HG02852 (cell line): ENCODE results near the gene RNF183.
"Not testable (repeated sequence)": the region's sequence is repeated elsewhere in the genome, so short reads cannot be mapped to it uniquely, and the experiment has no call there.

Experiments
- ATAC-seq: cut with Tn5 transposase; IDR thresholded peaks from one replicate; pipeline ENCODE4 v1.9.1; 2021; ENCODE audit warnings: mild to moderate bottlenecking, moderate library complexity; ENCODE audit not compliant: unreplicated experiment

The RNF183 gene

GRCh38 chr9:113275157-113276131, 27.7 kb downstream of the RNF183 start, which contains the start of the genes CDC26 and PRPF4:
CDC26 (minus strand) TSS chr9:113275572; CDS start chr9:113272507, 3,065 bp downstream.
PRPF4 (plus strand) TSS chr9:113275658; CDS start chr9:113275744, 86 bp downstream.
- ATAC-seq: peak; percentile 98

DNA sequence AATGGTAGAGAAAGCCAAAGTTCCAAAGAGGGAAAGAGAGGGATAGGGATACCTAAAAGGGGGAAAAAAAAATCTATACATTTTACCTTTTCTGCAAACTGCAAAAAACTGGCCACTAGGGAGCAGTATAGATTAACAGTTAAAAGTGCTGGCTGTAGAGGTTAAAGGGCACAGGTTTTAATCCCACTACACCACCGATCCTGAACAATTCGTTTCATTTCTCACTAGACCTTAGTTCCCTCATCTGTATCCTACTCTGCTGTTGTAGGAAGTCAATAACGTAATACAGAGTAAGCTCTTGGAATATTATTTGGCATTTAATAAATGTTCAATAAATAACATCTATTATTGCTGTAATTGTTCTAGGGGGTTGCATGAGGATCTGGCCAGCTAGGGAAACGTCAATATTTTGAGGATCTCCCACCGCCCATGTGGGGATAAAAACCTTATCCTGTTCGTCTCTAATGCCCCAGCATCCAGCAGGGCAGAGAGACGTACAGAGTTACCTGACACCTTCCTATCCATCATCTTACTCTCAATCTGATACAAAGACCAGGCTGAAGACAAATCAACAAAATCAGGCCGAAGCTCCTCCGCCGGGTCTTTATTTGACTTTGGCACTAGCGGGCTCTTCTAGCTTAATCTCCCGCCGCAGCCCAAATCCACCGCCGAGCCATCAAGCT, 28.6 kb downstream of the RNF183 start:
- ATAC-seq: peak; percentile 2

DNA sequence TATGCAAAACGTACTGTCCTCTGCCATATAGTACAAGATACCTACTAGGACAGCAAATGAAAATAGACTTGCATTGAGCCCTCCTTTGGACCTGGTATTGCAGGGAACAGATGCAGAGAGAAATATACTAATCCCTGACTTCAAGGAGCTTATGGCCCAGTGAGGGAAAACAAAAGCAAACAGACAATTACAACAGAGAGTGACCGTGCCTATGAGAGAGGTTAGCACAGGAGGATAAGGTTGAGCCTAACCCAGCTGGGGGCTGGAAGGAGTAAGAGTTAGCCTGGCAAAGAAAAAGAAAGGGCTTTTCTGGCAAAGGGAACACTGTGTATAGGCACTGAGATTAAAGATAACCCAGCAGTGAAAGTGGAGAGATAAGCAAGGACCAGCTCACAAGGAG, 33.3 kb downstream of the RNF183 start:
- ATAC-seq: no peak

- ATAC-seq: no peak
Observed at GRCh38 chr9:113269355-113269754, 33.8 kb downstream of the RNF183 start.

DNA sequence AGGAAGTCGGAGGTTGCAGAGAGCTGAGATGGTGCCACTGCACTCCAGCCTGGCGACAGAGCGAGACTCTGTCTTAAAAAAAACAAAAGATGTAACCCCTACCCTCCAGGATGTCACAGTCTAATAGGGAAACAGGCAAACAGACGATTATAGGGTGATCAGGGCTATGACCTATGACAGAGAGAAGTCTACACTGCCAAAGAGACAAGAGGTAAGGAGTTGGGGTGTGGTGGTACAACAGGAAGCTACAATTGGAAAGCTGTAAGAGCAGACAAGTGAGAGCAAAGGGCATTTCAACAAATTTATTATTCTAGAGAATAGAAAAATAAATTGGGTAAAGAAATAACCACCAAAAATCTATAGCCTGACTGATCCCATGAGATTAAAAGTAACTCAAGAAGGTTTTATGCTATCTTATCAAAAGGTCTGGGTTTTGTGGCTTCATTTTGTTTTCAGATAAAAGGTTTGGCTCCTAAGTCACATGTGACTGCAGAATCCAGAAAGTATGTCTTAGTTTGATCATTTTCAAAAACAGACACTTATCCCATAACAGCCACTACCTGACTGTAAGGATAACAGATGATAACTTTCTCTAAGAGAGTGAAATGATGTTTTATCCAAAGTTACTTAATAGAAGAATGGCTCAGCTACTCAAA, 35.1 kb downstream of the RNF183 start:
- no peak for ATAC-seq

DNA sequence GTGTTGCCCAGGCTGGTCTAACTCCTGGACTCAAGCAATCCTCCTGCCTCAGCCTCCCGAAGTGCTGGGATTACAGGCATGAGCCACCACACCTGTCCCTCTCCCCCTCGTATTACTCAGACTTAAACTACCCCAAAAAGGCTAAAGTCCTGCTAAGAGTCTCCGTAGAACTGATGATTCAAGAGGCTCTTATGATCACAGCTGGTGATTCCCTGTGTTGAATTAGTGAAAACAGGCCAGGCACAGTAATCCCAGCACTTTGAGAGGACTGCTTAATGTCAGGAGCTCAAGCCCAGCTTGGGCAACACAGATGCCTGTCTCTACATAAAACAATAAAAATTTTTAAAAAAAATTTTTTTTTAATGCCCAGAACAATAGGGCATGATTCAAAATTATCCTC, 37.0 kb downstream of the RNF183 start:
- ATAC-seq: no peak

DNA sequence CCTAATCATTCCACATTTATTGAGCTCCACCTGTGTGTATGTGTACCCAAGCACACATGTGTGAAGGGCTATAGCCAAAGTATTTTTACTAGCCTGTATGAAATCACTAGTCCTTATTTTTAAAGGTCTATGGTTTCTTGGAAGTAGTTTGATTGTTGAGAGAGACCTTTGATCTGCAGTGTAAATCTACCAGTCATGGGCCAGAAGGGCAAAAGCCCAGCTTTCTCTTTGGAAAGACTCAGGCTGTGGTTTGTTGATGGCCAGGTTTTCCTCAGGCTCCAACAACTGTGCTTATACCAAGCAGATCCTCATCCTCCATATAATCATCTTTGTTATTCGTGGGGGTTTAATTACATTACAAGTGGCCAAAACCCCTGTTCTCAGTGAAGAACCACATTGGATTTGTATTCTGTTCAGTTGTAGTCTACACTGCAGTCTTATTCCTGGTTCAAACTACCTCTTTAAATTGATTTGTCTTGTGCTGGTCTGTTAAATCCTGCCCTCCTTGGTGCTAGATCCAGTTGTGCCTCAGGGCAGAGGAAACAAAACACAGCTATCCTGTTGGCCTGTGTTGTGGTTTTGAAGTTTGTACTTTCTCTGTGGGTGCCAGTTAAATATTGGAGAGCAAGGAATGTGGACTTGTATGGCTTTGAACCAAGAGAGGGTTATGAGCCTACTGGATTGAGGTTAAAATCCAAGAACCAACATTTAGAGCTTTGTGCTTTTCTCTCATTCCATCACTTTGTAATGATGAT, 41.1 kb downstream of the RNF183 start:
- ATAC-seq: no peak

- no peak for ATAC-seq
Observed at GRCh38 chr9:113258282-113258681, 44.9 kb downstream of the RNF183 start.

GRCh38 chr9:113257863-113258262, 45.3 kb downstream of the RNF183 start:
- ATAC-seq: no peak

DNA sequence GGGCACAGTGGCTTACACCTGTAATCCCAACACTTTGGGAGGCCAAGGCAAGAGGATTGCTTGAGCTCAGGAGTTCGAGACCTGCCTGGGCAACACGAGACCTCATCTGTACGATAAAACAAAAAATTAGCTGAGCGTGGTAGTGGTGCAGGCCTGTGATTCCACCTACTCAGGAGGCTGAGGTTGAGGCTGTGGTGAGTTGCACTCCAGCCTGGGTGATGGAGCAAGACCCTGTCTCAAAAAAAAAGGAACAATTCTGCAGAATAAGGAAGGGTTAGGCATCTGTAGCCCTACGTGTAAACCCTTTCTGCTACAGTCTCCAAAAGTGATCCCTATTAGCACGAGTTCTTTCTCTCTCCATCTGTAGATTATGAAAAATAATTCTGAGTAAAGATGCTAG, 47.7 kb downstream of the RNF183 start:
- no peak for ATAC-seq

DNA sequence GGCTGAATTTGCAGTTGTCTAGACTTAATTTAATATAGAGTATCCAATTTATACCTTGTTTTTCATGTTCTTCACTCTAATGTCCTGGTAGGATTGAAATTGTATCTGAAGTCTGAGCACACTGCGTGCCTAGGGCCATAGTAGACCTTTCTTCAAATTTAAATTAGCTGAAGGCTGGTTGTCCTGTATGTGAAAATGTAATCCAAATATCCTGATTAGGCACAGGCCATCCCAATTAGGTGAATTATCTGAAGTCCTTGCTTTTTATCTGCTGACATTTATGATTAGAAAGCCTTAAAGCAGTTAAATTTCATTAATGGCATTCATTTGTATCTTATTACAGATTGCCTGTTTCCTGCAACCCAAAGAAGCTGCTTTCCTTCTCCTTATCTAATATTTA, 48.2 kb downstream of the RNF183 start:
- ATAC-seq: no peak

- no peak for ATAC-seq
Observed at GRCh38 chr9:113250807-113251206, 52.4 kb downstream of the RNF183 start.

GRCh38 chr9:113249661-113250060, 53.5 kb downstream of the RNF183 start:
- ATAC-seq: not testable (repeated sequence)

- ATAC-seq: no peak
Observed at GRCh38 chr9:113247640-113248039, 55.5 kb downstream of the RNF183 start.
